Inflammatory macrophage treated with lipopolysaccharide for 4 hours (primary cell): ENCODE results near the gene TET3.

Source experiments
- DNase-seq: peaks from one replicate; pipeline ENCODE4 v3.0.0-alpha.2; 2020

TET3 gene

GRCh38 chr2:74007121-74007520, 22.4 kb downstream of the TET3 start:
- DNase-seq, result no peak

- no peak for DNase-seq
Measured at GRCh38 chr2:74007711-74008110, 23.0 kb downstream of the TET3 start.

- no peak for DNase-seq
Measured at GRCh38 chr2:74008761-74009395, 24.2 kb downstream of the TET3 start.

GRCh38 chr2:74009577-74009976, 24.9 kb downstream of the TET3 start:
- DNase-seq, result no peak

GRCh38 chr2:74010087-74010541, 25.4 kb downstream of the TET3 start:
- DNase-seq, result no peak

- no peak for DNase-seq
Measured at GRCh38 chr2:74011246-74011645, 26.5 kb downstream of the TET3 start.

GRCh38 chr2:74014813-74015212, 30.1 kb downstream of the TET3 start:
- DNase-seq, result no peak

GRCh38 chr2:74017223-74017622, 32.5 kb downstream of the TET3 start:
- no peak for DNase-seq

GRCh38 chr2:74019516-74019915, 34.8 kb downstream of the TET3 start:
- DNase-seq, result no peak

GRCh38 chr2:74020702-74021406, 36.1 kb downstream of the TET3 start:
- peak; percentile 96 for DNase-seq

GRCh38 chr2:74021407-74021755, 36.7 kb downstream of the TET3 start:
- DNase-seq, result no peak

- no peak for DNase-seq
Measured at GRCh38 chr2:74024216-74024615, 39.5 kb downstream of the TET3 start.

- no peak for DNase-seq
Measured at GRCh38 chr2:74025971-74026612, 41.4 kb downstream of the TET3 start.

GRCh38 chr2:74026687-74027241, 42.1 kb downstream of the TET3 start:
- DNase-seq, result peak; percentile 74

GRCh38 chr2:74027496-74027895, 42.8 kb downstream of the TET3 start:
- no peak for DNase-seq

- DNase-seq, result no peak
Measured at GRCh38 chr2:74028290-74028689, 43.6 kb downstream of the TET3 start.

- no peak for DNase-seq
Measured at GRCh38 chr2:74028741-74029140, 44.0 kb downstream of the TET3 start.

GRCh38 chr2:74029714-74030397, 45.1 kb downstream of the TET3 start:
- DNase-seq, result peak; percentile 40

GRCh38 chr2:74031221-74031620, 46.5 kb downstream of the TET3 start:
- DNase-seq, result peak; percentile 56

GRCh38 chr2:74031959-74032287, 47.2 kb downstream of the TET3 start:
- no peak for DNase-seq

- DNase-seq, result no peak
Measured at GRCh38 chr2:74033375-74033774, 48.7 kb downstream of the TET3 start.
